Panc1 (cell line): Measurements from ENCODE around the gene GAPVD1. TPM values are rescaled to one million over a fixed set of nuclear protein-coding genes. Genes with fewer than 3 reads are reported as not detected.

Source experiments
- ATAC-seq: fragments of 200-7000 bp; cut with Tn5 transposase; 2 replicates; pipeline ENCODE4 v1.9.1; 2020; ENCODE audit warnings: mild to moderate bottlenecking, moderate library complexity
- BruUV-seq: library from RNA; stranded (reverse); fragments of 400-500 nt; replicated peaks from 2 replicates; lab custom pipeline; 2021; lab: Mats Ljungman, UMichigan
- CTCF ChIA-PET: fragments of 300-600 bp; sonication (Branson Sonifier 250); formaldehyde crosslinking; loops from one replicate; lab custom pipeline; 2022; ENCODE audit warnings: antibody characterized with exemption; lab: Charles Lee
- POLR2A ChIA-PET: fragments of 300-600 bp; sonication (Branson Sonifier 250); formaldehyde crosslinking; loops from one replicate; lab custom pipeline; 2022; ENCODE audit warnings: antibody characterized with exemption; lab: Charles Lee
- DNase-seq: peaks from one replicate; pipeline ENCODE4 v3.0.0-alpha.2; 2010; ENCODE audit warnings: low read depth, low spot score
- H3K27ac ChIP-seq: 2 replicates; pipeline ENCODE4 v1.5.1; 2011; ENCODE audit warnings: mild to moderate bottlenecking, low read length, inconsistent platforms
- H3K27me3 ChIP-seq: fragments of 200-500 bp; sonication (Bioruptor generic); 2 replicates; pipeline ENCODE4 v1.6.0; 2014; ENCODE audit warnings: low read length, inconsistent platforms; ENCODE audit not compliant: control insufficient read depth, insufficient read depth
- H3K36me3 ChIP-seq: fragments of 200-500 bp; sonication (Bioruptor generic); 2 replicates; pipeline ENCODE4 v1.5.1; 2014; ENCODE audit warnings: inconsistent platforms, mild to moderate bottlenecking, low read length, moderate library complexity; ENCODE audit not compliant: control insufficient read depth, insufficient read depth
- H3K4me1 ChIP-seq: 2 replicates; pipeline ENCODE4 v1.5.1; 2011; ENCODE audit warnings: inconsistent platforms, mild to moderate bottlenecking, low read length, moderate library complexity; ENCODE audit not compliant: control insufficient read depth, insufficient read depth
- H3K4me3 ChIP-seq, 2 experiments: 2 replicates each; pipeline ENCODE4 v1.5.1; 2011 to 2012; ENCODE audit warnings: low read depth in 2 of 2, low read length in 2 of 2, mild to moderate bottlenecking in 2 of 2, inconsistent platforms in 1 of 2, moderate library complexity in 1 of 2
- H3K9me3 ChIP-seq: fragments of 200-500 bp; sonication (Bioruptor generic); 2 replicates; pipeline ENCODE4 v1.5.1; 2014; ENCODE audit warnings: low read depth, mild to moderate bottlenecking, inconsistent platforms, low read length, moderate library complexity; ENCODE audit not compliant: control insufficient read depth, insufficient read depth
- CTCF ChIP-seq: fragments of 450-650 bp; IDR thresholded peaks from 2 replicates; pipeline ENCODE4 v1.5.1; 2017; ENCODE audit warnings: mild to moderate bottlenecking
- POLR2AphosphoS5 ChIP-seq: IDR thresholded peaks from 2 replicates; pipeline ENCODE4 v1.6.1; 2012; ENCODE audit warnings: mild to moderate bottlenecking, low read depth, low read length, moderate library complexity
- REST ChIP-seq, 2 experiments: IDR thresholded peaks; 2 replicates each; pipeline ENCODE4 v1.6.1; 2011 to 2012; ENCODE audit warnings: low read depth in 2 of 2, control low read depth in 1 of 2, low read length in 1 of 2, mild to moderate bottlenecking in 1 of 2, moderate library complexity in 1 of 2; ENCODE audit not compliant: insufficient read depth in 1 of 2
- SIN3A ChIP-seq: IDR thresholded peaks from 2 replicates; pipeline ENCODE4 v1.6.1; 2012; ENCODE audit warnings: low read depth, mild to moderate bottlenecking, low read length, moderate library complexity, borderline replicate concordance; ENCODE audit not compliant: insufficient read depth
- TCF7L2 ChIP-seq: IDR thresholded peaks from 2 replicates; pipeline ENCODE4 v1.6.1; 2011; ENCODE audit warnings: mild to moderate bottlenecking, low read depth, low read length, inconsistent platforms
- in situ Hi-C: cut with HindIII; loops from 2 replicates; pipeline ENCODE4 v1.10.0; 2016; ENCODE audit warnings: low sequenced_read_pairs, low pct_unique_long_range_greater_than_20kb
- intact Hi-C: fragments of 100-400 bp; cut with micrococcal nuclease; formaldehyde crosslinking; loops from one replicate; pipeline ENCODE4 v1.10.0; 2022; ENCODE audit not compliant: unreplicated experiment
- total RNA-seq: library from RNA; stranded (reverse); gene quantifications from one replicate; pipeline ENCODE4 v1.2.1, GENCODE V29; 2021; ENCODE audit not compliant: unreplicated experiment

The GAPVD1 gene
- total RNA-seq, 1 experiment from 2014 or later = 48.6 TPM

GRCh38 chr9:125406810-125407087 is 145.1 kb downstream of the GAPVD1 start:
- no peak for ATAC-seq
- CTCF ChIA-PET = interaction anchor here (0.6 kb wide), 1 partner anchor 171 kb away, joined by 6 read pairs; no protein-coding TSS in a partner anchor
- Histone ChIP-seq H3K27me3 (no peaks in the 10 kb centered on the region), H3K4me3 (no peak overlapping the region), H3K27ac (no peak overlapping the region), H3K9me3 (no peaks in the 10 kb centered on the region), H3K4me1 (peaks cover 11% of the 10 kb centered on the region; the same call in 1 of the 2 replicates), H3K36me3 (peaks cover 3% of the 10 kb centered on the region; the same call in 1 of the 2 replicates)
- intact Hi-C loops = no loop called here
- in situ Hi-C loops = no loop called here
- POLR2A ChIA-PET = no interaction called here
- TF ChIP-seq SIN3A = no peak
- TF ChIP-seq TCF7L2 = no peak
- no peak for TF ChIP-seq CTCF
- no peak for TF ChIP-seq REST (IDR thresholded peaks at IDR 0.05; ENCODE audit: insufficient read depth in 1 of 2, low read depth in 2 of 2, low read length in 1 of 2)
- no peak for TF ChIP-seq POLR2AphosphoS5
- DNase-seq = no peak
- BruUV-seq = no TSS peak

- in situ Hi-C loops = no loop called here
- ATAC-seq = peak; percentile 2; the same call in 1 of the 2 replicates
- peaks cover 3% of the 10 kb centered on the region; the same call in 1 of the 2 replicates for H3K36me3 ChIP-seq
- no peaks in the 10 kb centered on the region for H3K9me3 ChIP-seq
- peaks cover 11% of the 10 kb centered on the region; the same call in 1 of the 2 replicates for H3K4me1 ChIP-seq
- H3K27me3 ChIP-seq = no peaks in the 10 kb centered on the region
- peak overlapping the region; percentile 43 to 53 for H3K4me3 ChIP-seq
- ChIA-PET CTCF (interaction anchor here (0.5 to 1.1 kb wide), 6 partner anchors 16 to 1245 kb away, joined by 3 to 6 read pairs (median 4); no protein-coding TSS in a partner anchor), POLR2A (interaction anchor here (0.6 kb wide), 1 partner anchor 13 kb away, joined by 3 read pairs; no protein-coding TSS in a partner anchor)
- BruUV-seq = no TSS peak
- intact Hi-C loops = no loop called here
- TF ChIP-seq REST (IDR thresholded peaks at IDR 0.05; ENCODE audit: insufficient read depth in 1 of 2, low read depth in 2 of 2, low read length in 1 of 2) (no peak), POLR2AphosphoS5 (no peak), SIN3A (no peak), CTCF (no peak), TCF7L2 (no peak)
- no peak for DNase-seq
- H3K27ac ChIP-seq = no peak overlapping the region
These were observed 145.9 kb downstream of the GAPVD1 start for GRCh38 chr9:125407432-125407973.
